Ovary (tissue), 9 donors: Measurements from ENCODE around the gene SNAI3. TPM values are rescaled to one million over a fixed set of nuclear protein-coding genes. Genes with fewer than 3 reads are reported as not detected.

Experiments used
- DNase-seq, 5 donors: peaks; one replicate each; pipeline ENCODE4 v3.0.0-alpha.2; 2019 to 2020
- H3K27ac ChIP-seq, 2 donors: fragments of 200-600 bp; one replicate each; pipeline versions ENCODE4 v1.5.1 to v1.8.0; 2019 to 2022
- H3K27me3 ChIP-seq: fragments of 200-600 bp; one replicate; pipeline ENCODE4 v1.8.0; 2022
- H3K36me3 ChIP-seq: fragments of 200-600 bp; sonication (generic); one replicate; pipeline ENCODE4 v1.5.1; 2019
- H3K4me1 ChIP-seq: one replicate; pipeline ENCODE4 v1.8.1; 2013; ENCODE audit warnings: mild to moderate bottlenecking, moderate library complexity; ENCODE audit not compliant: insufficient read depth
- H3K4me3 ChIP-seq: fragments of 200-600 bp; sonication (generic); one replicate; pipeline ENCODE4 v1.5.1; 2017
- H3K9me3 ChIP-seq, 2 donors: fragments of 200-600 bp in 1 of 2; sonication (generic) in 1 of 2; one replicate each; pipeline versions ENCODE4 v1.5.1 to v1.8.1; 2013 to 2019; ENCODE audit warnings: mild to moderate bottlenecking in 1 of 2, moderate library complexity in 1 of 2
- EP300 ChIP-seq: sonication (generic); formaldehyde crosslinking; IDR thresholded peaks from one replicate; pipeline ENCODE4 v1.6.1; 2017; ENCODE audit warnings: antibody characterized with exemption
- POLR2A ChIP-seq: fragments of 450-650 bp; IDR thresholded peaks from one replicate; pipeline ENCODE4 v1.6.1; 2017; ENCODE audit warnings: antibody characterized with exemption, mild to moderate bottlenecking, moderate library complexity
- WGBS, 3 donors: extraction: QIAGEN DNeasy Blood & Tissue Kit in 1 of 3; methylation state at CpG; one replicate each; pipeline versions ENCODE4 v1.1.5 to v1.1.7; 2013 to 2017; 5-methylcytosine and 5-hydroxymethylcytosine counted together
- intact Hi-C, 4 donors: fragments of 100-400 bp; cut with DNase I; formaldehyde crosslinking; loops; one replicate each; pipeline versions ENCODE4 v1.11.0 to v1.15.1; 2022 to 2023
- polyA plus RNA-seq, 2 donors: library from polyadenylated mRNA; stranded (reverse); fragments of 200-250 nt in 1 of 2; fragments of 350-450 nt in 1 of 2; fragmentation: Illumina TruSeq in 1 of 2; extraction: RNeasy Lipid Tissue Mini Kit (QIAGEN cat#74804) in 1 of 2; gene quantifications; one replicate each; pipeline ENCODE4 v1.2.3, GENCODE V29; 2013 to 2014
- total RNA-seq, 7 donors: library from RNA; depleted of rRNA in 2 of 7; stranded (reverse); fragments of >200 nt in 2 of 7; fragmentation: NEBNext Ultra II Directional in 3 of 7; extraction: Animal tissue kit (Norgen Biotek cat#: 25700) in 3 of 7; gene quantifications; one replicate each; pipeline versions ENCODE4 v1.1.0 to v1.2.4, GENCODE V29; 2016 to 2023
- TF ChIP-seq, protein P1 (sequence below), 3 donors: fragments of 450-650 bp in 2 of 3; fragments of 200-600 bp in 1 of 3; IDR thresholded peaks; one replicate each; pipeline versions ENCODE4 v1.5.1 to v1.8.0; 2016 to 2022; ENCODE audit warnings: antibody characterized with exemption in 3 of 3, mild to moderate bottlenecking in 1 of 3
- donor health status: DM: no; HTN: no; CAD: no; lungs with moderate emphysema.
- donor health status: DM: no; HTN: no; CAD: no.
- donor health status: Bipolar disorder and iron deficiency.
- donor health status: DM: yes; HTN: yes; CAD: no.
- donor health status: DM: no; HTN: no; CAD: no.
- donor health status: DM: yes; HTN: yes; CAD: no.

The SNAI3 gene
- total and polyA plus RNA-seq, 9 donors: 0.12 to 1.0 (median 0.28) TPM; not detected in 4

DNA sequence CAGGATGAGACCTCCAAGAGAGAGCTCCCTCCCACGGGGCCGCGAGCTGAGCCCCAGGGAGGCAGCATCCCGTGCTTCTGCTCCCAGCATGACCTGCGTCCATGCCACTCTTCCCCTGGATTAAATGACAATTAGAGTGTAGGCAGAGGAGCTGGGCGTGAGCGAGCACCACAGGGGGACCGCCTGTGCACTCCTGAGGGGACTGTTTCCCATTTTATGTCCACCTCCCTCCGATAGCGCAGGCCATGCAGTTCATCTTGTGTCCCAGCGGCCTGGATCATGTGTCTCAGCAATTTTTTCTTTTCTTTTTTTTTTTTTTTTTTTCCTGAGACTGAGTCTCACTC lies 53.7 kb downstream of the SNAI3 start:
- TF ChIP-seq POLR2A: no peak
- no peaks in the 10 kb centered on the region for H3K9me3 ChIP-seq
- H3K4me1 ChIP-seq: no peaks in the 10 kb centered on the region
- H3K4me3 ChIP-seq: no peak overlapping the region
- H3K36me3 ChIP-seq: no peaks in the 10 kb centered on the region
- H3K27ac ChIP-seq: no peak overlapping the region
- no peaks in the 10 kb centered on the region for H3K27me3 ChIP-seq
- 85 to 94% (median 91%) methylated on average over 11 of the region's 11 CpGs for WGBS, 3 donors
- intact Hi-C loops: no loop called here
- DNase-seq: no peak

GRCh38 chr16:88631920-88632586 lies 54.3 kb downstream of the SNAI3 start:
- TF ChIP-seq POLR2A (no peak), EP300 (no peak)
- TF ChIP-seq, protein P1, sequence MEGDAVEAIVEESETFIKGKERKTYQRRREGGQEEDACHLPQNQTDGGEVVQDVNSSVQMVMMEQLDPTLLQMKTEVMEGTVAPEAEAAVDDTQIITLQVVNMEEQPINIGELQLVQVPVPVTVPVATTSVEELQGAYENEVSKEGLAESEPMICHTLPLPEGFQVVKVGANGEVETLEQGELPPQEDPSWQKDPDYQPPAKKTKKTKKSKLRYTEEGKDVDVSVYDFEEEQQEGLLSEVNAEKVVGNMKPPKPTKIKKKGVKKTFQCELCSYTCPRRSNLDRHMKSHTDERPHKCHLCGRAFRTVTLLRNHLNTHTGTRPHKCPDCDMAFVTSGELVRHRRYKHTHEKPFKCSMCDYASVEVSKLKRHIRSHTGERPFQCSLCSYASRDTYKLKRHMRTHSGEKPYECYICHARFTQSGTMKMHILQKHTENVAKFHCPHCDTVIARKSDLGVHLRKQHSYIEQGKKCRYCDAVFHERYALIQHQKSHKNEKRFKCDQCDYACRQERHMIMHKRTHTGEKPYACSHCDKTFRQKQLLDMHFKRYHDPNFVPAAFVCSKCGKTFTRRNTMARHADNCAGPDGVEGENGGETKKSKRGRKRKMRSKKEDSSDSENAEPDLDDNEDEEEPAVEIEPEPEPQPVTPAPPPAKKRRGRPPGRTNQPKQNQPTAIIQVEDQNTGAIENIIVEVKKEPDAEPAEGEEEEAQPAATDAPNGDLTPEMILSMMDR (IDR thresholded peaks at IDR 0.05): no peak
- no peaks in the 10 kb centered on the region for H3K4me1 ChIP-seq
- no peaks in the 10 kb centered on the region for H3K36me3 ChIP-seq
- WGBS, 3 donors: 80 to 90% (median 83%) methylated on average over 27 to 30 of the region's 30 CpGs
- no peak overlapping the region for H3K4me3 ChIP-seq
- intact Hi-C loops: no loop called here
- H3K27me3 ChIP-seq: no peaks in the 10 kb centered on the region
- H3K9me3 ChIP-seq: no peaks in the 10 kb centered on the region
- DNase-seq: no peak
- no peak overlapping the region for H3K27ac ChIP-seq

- no peak overlapping the region for H3K4me3 ChIP-seq
- no peaks in the 10 kb centered on the region for H3K36me3 ChIP-seq
- WGBS, 3 donors: 70 to 76% (median 75%) methylated on average over 16 of the region's 16 CpGs
Measured at GRCh38 chr16:88631384-88631783, 54.9 kb downstream of the SNAI3 start.

DNA sequence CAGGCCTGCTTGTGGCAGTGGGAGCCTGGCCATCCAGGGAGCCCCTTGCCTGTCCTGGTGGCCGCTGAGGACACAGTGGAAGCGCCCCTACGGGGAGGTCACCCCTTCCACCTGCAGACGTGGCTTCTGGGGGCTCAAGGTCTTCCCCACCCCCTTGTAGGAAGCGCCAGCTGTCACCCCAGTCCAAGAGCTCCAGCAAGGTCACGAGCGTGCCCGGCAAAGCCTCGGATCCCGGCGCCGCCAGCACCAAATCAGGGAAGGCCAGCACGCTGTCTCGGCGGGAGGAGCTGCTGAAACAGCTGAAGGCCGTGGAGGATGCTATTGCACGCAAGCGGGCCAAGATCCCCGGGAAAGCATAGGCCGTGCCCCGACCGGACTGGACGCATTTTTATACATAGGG lies 55.4 kb downstream of the SNAI3 start:
- intact Hi-C loops: no loop called here
- H3K9me3 ChIP-seq: no peaks in the 10 kb centered on the region
- no peaks in the 10 kb centered on the region for H3K4me1 ChIP-seq
- no peak overlapping the region for H3K27ac ChIP-seq
- no peaks in the 10 kb centered on the region for H3K36me3 ChIP-seq
- DNase-seq: no peak
- H3K27me3 ChIP-seq: no peaks in the 10 kb centered on the region
- WGBS, 3 donors: 88 to 89% (median 89%) methylated on average over 20 to 23 of the region's 23 CpGs
- no peak overlapping the region for H3K4me3 ChIP-seq
- TF ChIP-seq EP300 (no peak), POLR2A (no peak)
- TF ChIP-seq, protein P1 (IDR thresholded peaks at IDR 0.05): no peak

More at GRCh38 chr16:88631384-88631783, 54.9 kb downstream of the SNAI3 start:
- no peaks in the 10 kb centered on the region for H3K27me3 ChIP-seq
- no peak overlapping the region for H3K27ac ChIP-seq
- H3K4me1 ChIP-seq: no peaks in the 10 kb centered on the region
- H3K9me3 ChIP-seq: no peaks in the 10 kb centered on the region
- peak in 1 of 5 donors; percentile 21 for DNase-seq
- TF ChIP-seq EP300 (no peak), POLR2A (no peak)
- TF ChIP-seq, protein P1 (IDR thresholded peaks at IDR 0.05): no peak
- intact Hi-C loops: no loop called here

- WGBS, 3 donors: 87 to 90% (median 90%) methylated on average over 12 of the region's 12 CpGs
- intact Hi-C loops: no loop called here
- no peak overlapping the region for H3K4me3 ChIP-seq
- H3K27ac ChIP-seq: no peak overlapping the region
- TF ChIP-seq, protein P1 (IDR thresholded peaks at IDR 0.05): no peak
- TF ChIP-seq EP300: no peak
- TF ChIP-seq POLR2A: no peak
- no peaks in the 10 kb centered on the region for H3K4me1 ChIP-seq
- no peaks in the 10 kb centered on the region for H3K9me3 ChIP-seq
- H3K36me3 ChIP-seq: no peaks in the 10 kb centered on the region
- DNase-seq: no peak
- no peaks in the 10 kb centered on the region for H3K27me3 ChIP-seq
Measured at GRCh38 chr16:88630433-88630832, 55.9 kb downstream of the SNAI3 start.
